Stimulated activated CD4-positive, alpha-beta T cell treated with anti-CD3 and anti-CD28 coated beads, Interleukin-1b, Interleukin-23, amount 100 ng/mL, for 4 hours (primary cell): ENCODE data around the gene SPANXC.
"Not testable (repeated sequence)": the region's sequence is repeated elsewhere in the genome, so short reads cannot be mapped to it uniquely, and the experiment has no call there.

ENCODE experiments used
- DNase-seq, 2 donors: peaks; one replicate each; pipeline ENCODE4 v3.0.0-alpha.2; 2020; ENCODE audit warnings: low read depth in 2 of 2

The SPANXC gene

GRCh38 chrX:141242417-141242816 lies at the start of gene SPANXC:
Gene SPANXC, minus strand, starts transcription at chrX:141242517. Its CDS starts 60 bp downstream, at chrX:141242457.
- not testable (repeated sequence) for DNase-seq

- no peak for DNase-seq
Measured at GRCh38 chrX:141279476-141279875, 37.2 kb upstream of the SPANXC start.

DNA sequence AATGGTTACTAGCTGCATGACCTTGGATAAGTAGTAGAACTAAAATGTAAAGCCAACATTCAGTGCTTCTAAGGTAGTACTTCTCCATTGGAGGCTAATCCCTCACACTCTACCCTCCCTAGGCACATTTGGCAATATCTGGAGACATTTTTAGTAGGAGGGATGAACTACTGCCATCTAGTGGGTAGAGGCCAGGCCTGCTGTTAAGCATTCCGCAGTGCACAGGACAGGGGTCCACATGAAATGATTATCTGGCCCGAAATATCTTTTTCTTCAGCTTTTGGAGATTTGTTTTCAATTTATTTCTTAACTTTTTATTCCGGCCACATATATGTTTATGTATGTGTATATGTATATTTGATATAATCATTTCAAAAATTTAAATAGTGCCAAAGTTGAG lies 36.0 kb upstream of the SPANXC start:
- DNase-seq, result no peak

DNA sequence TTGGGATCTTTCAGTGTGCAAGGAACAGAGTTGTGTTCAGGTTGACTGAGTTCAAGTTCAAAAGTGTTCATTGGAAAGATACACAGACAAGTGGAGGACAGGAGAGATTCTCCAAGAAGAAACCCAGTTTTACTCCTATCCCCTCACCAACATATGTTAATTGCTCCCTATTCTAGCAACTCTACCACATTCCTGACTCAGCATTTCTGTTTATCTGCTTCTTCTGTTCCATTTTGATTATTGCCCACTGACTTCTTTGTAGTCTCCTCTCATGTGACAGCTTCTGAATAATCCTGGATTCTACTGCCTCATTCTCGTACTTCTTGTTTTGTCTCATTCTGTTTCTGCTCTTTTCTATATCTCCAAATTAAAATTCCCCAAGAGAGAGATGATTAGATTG lies 15.8 kb upstream of the SPANXC start:
- DNase-seq, result no peak

DNA sequence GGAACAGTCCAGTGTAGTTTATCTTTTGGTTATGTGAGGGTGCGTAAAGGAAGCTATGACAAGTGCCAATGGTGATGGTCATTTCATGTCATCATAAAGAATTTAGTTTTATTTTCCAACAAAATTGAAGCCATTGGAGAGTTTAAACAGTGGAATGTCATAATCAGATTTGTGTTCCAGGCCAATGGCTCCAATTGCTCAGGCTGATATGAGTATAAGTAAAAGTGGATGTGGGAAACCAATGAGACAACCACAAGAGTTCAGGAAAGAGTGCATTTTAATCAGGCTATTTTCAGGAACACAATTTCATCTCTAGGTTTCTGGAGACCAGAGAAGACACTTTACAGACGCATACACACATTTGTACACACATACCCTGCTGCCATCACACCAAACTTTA lies 20.7 kb downstream of the SPANXC start:
- DNase-seq, result no peak

DNA sequence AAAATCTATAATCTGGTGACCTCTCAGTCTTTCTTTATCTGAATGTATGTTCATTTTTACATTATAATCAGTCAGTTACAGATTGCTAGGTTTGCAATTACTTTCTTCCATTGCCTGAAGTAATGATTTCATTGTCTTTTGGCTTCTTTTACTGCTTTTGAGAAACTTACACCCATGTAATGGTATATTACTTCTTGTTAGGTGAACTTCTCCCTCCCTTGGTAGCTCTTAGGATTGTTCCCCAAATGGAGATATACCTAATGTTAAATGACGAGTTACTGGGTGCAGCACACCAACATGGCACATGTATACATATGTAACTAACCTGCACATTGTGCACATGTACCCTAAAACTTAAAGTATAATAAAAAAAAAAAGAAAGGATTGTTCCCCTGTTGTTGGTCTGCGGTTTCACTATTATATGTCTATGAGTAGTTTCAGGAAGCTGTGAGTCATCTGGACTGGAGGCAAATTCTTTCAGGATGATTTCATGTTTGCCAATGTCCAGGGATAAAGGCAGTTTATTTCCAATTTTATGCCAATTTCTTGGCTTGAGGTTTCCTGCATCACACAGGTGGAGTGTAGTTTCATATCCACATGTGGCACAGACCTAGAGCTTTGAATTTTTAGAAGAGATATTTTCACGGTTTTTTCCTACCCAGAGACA lies 21.8 kb downstream of the SPANXC start:
- no peak for DNase-seq

GRCh38 chrX:141214196-141214595 lies 28.1 kb downstream of the SPANXC start:
- no peak for DNase-seq

DNA sequence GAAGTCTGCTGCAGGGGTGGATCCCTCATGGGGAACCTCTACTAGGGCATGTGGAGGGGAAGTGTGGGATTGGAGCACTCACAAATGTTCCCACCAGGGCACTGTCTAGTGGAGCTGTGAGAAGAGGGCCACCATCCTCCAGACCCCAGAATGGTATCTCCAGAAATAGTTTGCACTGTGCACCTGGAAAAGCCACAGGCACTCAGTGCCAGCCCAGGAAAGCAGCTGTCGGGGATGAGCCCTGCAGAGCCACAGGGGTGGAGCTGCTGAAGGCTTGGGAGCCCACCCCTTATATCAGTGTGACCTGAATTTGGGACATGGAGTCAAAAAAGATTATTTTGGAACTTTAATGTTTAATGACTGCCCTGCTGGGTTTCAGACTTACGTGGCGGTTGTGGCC lies 40.4 kb downstream of the SPANXC start:
- no peak for DNase-seq
